GM10248 (cell line): ENCODE data around the gene HHIPL1.
"Not testable (repeated sequence)": the region's sequence is repeated elsewhere in the genome, so short reads cannot be mapped to it uniquely, and the experiment has no call there.

Source experiments
- CTCF ChIA-PET: fragments of 300-600 bp; sonication (Branson Sonifier 250); formaldehyde crosslinking; extraction: SDS; loops from one replicate; lab custom pipeline; 2021; ENCODE audit warnings: antibody characterized with exemption; lab: Yijun Ruan, JAX
- POLR2A ChIA-PET: fragments of 350-650 bp; sonication (Branson Sonifier 250); formaldehyde crosslinking; extraction: SDS; loops from one replicate; lab custom pipeline; 2020; ENCODE audit warnings: antibody characterized with exemption; lab: Yijun Ruan, JAX
- DNase-seq: peaks from one replicate; pipeline ENCODE4 v3.0.0; 2012; ENCODE audit errors: extremely low spot score
- TF ChIP-seq, protein P1 (sequence below): IDR thresholded peaks from 2 replicates; pipeline ENCODE4 v1.5.1; 2012; ENCODE audit warnings: mild to moderate bottlenecking, low read depth; ENCODE audit errors: extremely low read depth, missing control alignments, control extremely low read depth

HHIPL1 gene

DNA sequence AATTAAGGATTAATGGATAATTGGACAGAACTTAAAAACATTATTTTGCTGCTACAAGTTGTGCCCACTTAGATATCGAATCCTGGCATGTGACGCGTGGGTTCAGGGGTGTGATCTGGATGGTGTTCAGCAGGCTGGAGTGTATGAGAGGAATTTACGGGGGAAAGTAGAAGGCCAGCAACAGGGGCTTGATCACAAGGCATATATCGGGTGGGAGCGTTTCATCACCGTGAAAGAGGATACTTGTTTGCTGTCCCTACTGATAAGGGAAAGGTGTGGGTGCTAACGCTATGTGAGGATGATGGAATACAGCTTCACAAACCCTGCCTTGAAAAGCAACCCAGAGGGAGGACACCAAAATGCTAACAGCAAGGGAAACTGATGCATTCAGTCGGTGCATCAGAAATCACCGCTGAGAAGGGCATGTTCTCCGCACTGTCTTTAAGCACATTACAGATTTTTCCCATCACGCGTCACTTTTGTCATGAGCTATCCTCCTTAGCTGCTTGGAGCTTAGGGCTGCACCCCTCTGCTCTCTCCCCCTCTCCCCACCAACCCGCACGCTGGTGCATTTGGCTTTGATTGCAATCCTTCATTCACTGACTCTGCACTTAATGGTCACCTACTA, 13.4 kb downstream of the HHIPL1 start:
- TF ChIP-seq, protein P1, sequence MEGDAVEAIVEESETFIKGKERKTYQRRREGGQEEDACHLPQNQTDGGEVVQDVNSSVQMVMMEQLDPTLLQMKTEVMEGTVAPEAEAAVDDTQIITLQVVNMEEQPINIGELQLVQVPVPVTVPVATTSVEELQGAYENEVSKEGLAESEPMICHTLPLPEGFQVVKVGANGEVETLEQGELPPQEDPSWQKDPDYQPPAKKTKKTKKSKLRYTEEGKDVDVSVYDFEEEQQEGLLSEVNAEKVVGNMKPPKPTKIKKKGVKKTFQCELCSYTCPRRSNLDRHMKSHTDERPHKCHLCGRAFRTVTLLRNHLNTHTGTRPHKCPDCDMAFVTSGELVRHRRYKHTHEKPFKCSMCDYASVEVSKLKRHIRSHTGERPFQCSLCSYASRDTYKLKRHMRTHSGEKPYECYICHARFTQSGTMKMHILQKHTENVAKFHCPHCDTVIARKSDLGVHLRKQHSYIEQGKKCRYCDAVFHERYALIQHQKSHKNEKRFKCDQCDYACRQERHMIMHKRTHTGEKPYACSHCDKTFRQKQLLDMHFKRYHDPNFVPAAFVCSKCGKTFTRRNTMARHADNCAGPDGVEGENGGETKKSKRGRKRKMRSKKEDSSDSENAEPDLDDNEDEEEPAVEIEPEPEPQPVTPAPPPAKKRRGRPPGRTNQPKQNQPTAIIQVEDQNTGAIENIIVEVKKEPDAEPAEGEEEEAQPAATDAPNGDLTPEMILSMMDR, result no peak
- ChIA-PET CTCF (no interaction called here), POLR2A (no interaction called here)
- no peak for DNase-seq

DNA sequence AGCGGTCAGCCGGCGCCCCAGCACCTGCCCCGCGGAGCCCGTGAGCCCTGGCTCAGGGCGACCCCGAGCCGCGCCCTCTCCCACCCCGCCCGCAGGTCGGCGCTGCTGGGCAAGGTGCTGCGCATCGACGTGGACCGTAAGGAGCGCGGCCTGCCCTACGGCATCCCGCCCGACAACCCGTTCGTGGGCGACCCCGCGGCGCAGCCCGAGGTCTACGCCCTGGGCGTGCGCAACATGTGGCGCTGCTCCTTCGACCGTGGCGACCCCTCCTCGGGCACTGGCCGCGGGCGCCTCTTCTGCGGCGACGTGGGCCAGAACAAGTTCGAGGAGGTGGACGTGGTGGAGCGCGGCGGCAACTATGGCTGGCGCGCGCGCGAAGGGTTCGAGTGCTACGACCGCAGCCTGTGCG, 14.4 kb downstream of the HHIPL1 start:
- TF ChIP-seq, protein P1, result no peak
- CTCF ChIA-PET, result no interaction called here
- no peak for DNase-seq
- POLR2A ChIA-PET, result no interaction called here

DNA sequence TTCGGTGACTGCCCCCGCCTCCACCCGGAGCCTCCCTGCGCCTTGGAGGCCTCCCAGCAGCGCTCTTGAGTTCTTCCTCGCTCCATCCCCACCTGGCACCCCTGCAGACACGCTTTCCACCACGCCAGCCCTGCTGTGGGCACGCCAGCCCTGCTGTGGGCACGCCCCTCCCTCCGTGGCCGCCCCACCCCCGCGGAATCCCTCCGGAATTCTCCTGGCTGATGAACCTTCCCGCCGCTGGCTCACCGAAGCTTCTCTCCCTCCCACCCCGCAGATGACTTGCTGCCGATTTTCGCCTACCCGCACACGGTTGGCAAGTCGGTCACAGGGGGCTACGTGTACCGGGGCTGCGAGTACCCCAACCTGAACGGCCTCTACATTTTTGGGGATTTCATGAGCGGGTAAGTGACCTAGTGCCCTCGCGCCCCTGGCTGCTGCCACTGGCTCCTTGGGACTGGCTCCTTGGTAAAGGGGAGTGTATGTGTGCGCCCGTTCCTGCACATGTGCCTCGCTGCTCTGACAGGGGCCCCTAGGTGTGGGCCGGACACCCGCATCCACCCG, 15.2 kb downstream of the HHIPL1 start:
- DNase-seq, result no peak
- CTCF ChIA-PET, result no interaction called here
- POLR2A ChIA-PET, result no interaction called here
- TF ChIP-seq, protein P1, result no peak

DNA sequence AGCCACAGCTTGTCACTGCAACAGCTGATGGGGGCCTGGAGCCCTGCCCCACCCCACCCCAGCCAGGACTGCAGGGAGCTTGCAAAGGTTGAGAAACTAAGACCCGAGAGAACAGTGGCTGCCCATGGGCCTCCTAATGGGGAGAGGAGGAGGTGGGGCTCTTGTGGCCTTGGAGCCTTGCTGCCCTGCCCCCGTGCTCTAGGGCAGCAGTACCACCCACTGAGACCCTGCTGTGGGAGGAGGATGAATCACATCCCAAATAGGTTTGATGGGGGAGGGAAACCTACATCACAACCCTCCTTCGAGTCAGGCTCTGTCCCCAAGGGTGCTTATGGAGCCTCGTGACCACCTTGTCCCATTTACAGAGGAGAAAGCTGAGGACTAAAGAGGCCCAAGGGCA, 15.9 kb downstream of the HHIPL1 start:
- DNase-seq, result no peak
- ChIA-PET POLR2A (no interaction called here), CTCF (no interaction called here)
- TF ChIP-seq, protein P1, result no peak

DNA sequence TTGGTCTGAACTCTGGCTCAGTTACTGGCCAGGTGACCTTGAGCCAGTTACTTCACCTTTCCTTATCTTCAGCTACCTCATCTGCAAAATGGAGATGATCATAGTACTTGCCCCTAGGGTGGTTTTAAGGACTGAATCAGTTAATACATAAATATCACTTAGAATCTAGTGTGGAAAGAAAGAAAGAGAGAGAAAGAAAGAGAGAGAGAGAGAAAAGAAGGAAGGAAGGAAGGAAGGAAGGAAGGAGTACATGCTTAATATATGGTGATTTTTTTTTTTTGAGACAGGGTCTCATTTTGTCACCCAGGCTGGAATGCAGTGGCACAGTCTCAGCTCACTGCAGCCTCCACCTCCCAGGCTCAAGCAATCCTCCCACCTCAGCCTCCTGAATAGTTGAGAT, 16.3 kb downstream of the HHIPL1 start:
- DNase-seq, POLR2A ChIA-PET, CTCF ChIA-PET: not testable (repeated sequence)

DNA sequence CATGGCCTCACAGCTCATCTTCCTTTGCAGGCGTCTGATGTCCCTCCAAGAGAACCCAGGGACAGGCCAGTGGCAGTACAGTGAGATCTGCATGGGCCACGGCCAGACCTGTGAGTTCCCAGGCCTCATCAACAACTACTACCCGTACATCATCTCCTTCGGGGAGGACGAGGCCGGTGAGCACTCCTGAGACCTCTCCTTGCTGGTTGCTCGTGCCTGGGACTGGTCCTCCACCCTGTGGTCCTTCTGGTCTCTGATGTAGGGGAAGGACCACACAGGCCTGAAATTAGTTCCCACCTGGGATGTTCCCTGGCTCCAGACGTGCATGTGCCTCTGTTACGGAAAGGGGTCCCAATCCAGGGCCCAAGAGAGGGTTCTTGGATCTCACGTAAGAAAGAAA, 17.9 kb downstream of the HHIPL1 start:
- POLR2A ChIA-PET, result no interaction called here
- CTCF ChIA-PET, result interaction anchor here (1.1 kb wide), 1 partner anchor 217 kb away, joined by 3 read pairs; no protein-coding TSS in a partner anchor
- DNase-seq, result no peak
- TF ChIP-seq, protein P1, result no peak

DNA sequence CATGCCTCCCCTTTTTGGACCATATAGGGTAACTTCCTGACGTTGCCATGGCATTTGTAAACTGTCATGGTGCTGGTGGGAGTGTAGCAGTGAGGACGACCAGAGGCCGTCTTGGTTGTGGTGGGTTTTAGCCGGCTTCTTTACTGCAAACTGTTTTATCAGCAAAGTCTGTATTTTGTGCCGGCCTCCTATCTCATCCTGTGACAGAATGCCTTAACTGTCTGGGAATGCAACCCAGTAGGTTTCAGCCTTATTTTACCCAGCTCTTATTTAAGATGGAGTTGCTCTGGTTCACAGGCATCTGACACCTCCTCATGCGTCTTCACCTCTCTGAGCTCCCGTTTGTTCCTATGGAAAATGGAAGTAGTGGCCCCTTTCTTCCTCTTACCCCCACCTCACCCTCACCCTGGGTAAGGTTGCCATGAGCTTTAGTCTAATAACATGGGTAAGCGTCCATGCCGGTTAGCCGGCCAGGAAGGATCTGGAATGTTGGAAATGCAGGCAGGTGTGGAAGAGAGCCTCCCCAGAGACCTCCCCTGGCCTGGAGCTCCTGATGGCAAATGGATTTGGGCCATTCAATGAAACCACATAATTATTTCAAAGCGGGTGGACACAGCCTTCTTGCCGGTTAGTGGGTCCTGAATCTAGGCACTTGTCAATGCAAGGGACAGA, 18.6 kb downstream of the HHIPL1 start:
- no peak for DNase-seq
- TF ChIP-seq, protein P1, result no peak
- ChIA-PET CTCF (interaction anchor here (1.4 kb wide), 1 partner anchor 16 kb away, joined by 3 read pairs; no protein-coding TSS in a partner anchor), POLR2A (no interaction called here)
